Fibroblast of mammary gland (primary cell): ENCODE results near the gene SMIM22.

Source experiments
- DNase-seq: peaks from one replicate; pipeline ENCODE4 v3.0.0-alpha.2; 2010; ENCODE audit warnings: low read depth
- H3K4me3 ChIP-seq: 2 replicates; pipeline ENCODE4 v1.5.1; 2011; ENCODE audit warnings: low read depth, mild to moderate bottlenecking, low read length, moderate library complexity; ENCODE audit not compliant: control insufficient read depth
- TF ChIP-seq, protein P1 (sequence below): conservative IDR thresholded peaks from 2 replicates; pipeline ENCODE4 v1.5.1; 2011; ENCODE audit warnings: low read depth, low read length, inconsistent platforms; ENCODE audit not compliant: control insufficient read depth, insufficient read depth

Gene SMIM22

DNA sequence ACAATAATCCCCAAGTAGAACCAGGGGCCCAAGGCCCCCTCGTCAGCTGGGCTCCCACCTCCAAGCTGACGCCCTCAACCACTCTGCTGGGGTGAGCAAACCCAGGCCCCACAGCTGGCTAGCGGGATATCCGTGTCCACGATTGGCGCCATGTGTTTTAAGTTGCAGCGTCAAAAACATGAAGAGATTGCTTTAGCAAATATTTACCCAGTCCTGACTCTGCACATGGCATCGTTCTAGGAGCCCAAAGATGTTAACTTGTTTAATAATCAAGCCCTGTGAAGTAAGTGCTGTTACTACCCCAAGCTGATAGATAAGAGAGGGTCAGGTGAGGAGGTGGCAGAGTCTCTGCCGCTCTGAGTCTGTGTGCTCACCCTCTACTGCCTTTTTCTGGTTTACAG, 6.7 kb upstream of the SMIM22 start:
- H3K4me3 ChIP-seq, result no peak overlapping the region
- no peak for DNase-seq
- TF ChIP-seq, protein P1, sequence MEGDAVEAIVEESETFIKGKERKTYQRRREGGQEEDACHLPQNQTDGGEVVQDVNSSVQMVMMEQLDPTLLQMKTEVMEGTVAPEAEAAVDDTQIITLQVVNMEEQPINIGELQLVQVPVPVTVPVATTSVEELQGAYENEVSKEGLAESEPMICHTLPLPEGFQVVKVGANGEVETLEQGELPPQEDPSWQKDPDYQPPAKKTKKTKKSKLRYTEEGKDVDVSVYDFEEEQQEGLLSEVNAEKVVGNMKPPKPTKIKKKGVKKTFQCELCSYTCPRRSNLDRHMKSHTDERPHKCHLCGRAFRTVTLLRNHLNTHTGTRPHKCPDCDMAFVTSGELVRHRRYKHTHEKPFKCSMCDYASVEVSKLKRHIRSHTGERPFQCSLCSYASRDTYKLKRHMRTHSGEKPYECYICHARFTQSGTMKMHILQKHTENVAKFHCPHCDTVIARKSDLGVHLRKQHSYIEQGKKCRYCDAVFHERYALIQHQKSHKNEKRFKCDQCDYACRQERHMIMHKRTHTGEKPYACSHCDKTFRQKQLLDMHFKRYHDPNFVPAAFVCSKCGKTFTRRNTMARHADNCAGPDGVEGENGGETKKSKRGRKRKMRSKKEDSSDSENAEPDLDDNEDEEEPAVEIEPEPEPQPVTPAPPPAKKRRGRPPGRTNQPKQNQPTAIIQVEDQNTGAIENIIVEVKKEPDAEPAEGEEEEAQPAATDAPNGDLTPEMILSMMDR, result no peak

- TF ChIP-seq, protein P1, result no peak
- no peak overlapping the region for H3K4me3 ChIP-seq
- DNase-seq, result no peak
These were observed 6.3 kb upstream of the SMIM22 start for GRCh38 chr16:4788910-4789309.

DNA sequence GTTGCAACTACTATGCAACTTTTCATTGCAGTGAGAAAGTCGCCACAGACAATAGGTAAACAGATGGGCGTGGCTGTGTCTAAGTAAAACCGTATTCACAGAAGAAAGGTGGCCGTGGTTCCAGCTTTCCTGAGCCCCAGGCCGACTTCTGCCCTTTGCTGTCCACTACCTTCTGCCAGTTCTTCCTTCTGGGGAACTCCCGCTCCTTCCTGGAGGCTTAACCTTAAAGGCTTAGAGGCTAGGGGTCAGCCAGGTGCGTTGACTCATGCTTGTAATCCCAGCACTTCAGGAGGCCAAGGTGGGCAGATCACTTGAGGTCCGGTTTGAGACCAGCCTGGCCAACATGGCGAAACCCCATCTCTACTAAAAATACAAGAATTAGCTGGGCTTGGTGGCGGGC, 4.9 kb upstream of the SMIM22 start:
- no peak overlapping the region for H3K4me3 ChIP-seq
- DNase-seq, result no peak
- TF ChIP-seq, protein P1, result no peak

DNA sequence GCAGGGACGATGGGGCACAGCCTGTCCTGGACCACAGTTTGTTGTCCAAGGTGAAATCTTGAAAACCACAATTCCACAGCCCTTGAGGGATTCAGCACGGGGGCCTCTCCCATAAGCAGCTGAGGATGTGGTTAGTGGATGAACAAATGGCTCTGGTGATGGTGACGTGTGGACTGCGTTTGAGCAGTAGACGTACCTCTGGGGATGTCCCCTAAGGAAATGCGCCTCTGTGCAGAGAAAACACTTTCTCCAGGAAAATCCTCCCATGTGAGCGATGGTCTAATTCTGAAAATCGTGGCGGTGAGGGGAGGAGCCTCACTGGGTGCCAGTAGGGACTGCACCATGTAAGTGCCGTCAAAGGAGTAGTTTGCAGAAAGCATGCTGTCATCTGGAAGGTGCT, 4.3 kb upstream of the SMIM22 start:
- H3K4me3 ChIP-seq, result no peak overlapping the region
- TF ChIP-seq, protein P1, result no peak
- no peak for DNase-seq

GRCh38 chr16:4792951-4793513, 2.1 kb upstream of the SMIM22 start:
- DNase-seq, result no peak
- TF ChIP-seq, protein P1, result no peak
- no peak overlapping the region for H3K4me3 ChIP-seq

- no peak for DNase-seq
- TF ChIP-seq, protein P1, result no peak
- no peak overlapping the region for H3K4me3 ChIP-seq
These were observed 831 bp downstream of the SMIM22 start for GRCh38 chr16:4795828-4796572.
